Muscle layer of colon (tissue), 2 donors: ENCODE data around the gene DDX42.

ENCODE experiments used
- H3K27ac ChIP-seq: one replicate; pipeline ENCODE4 v1.7.0; 2013; ENCODE audit warnings: low read depth, mild to moderate bottlenecking, low read length, moderate library complexity
- H3K27me3 ChIP-seq, 2 donors: one replicate each; pipeline ENCODE4 v1.7.0; 2013; ENCODE audit warnings: low read length in 2 of 2, mild to moderate bottlenecking in 2 of 2; ENCODE audit not compliant: insufficient read depth in 2 of 2, control insufficient read depth in 1 of 2
- H3K36me3 ChIP-seq: one replicate; pipeline ENCODE4 v1.7.0; 2013; ENCODE audit warnings: mild to moderate bottlenecking, low read length; ENCODE audit not compliant: insufficient read depth
- H3K4me1 ChIP-seq: one replicate; pipeline ENCODE4 v1.7.0; 2013; ENCODE audit warnings: mild to moderate bottlenecking, low read length; ENCODE audit not compliant: insufficient read depth
- H3K4me3 ChIP-seq, 2 donors: one replicate each; pipeline ENCODE4 v1.7.0; 2013; ENCODE audit warnings: low read length in 2 of 2, low read depth in 1 of 2, mild to moderate bottlenecking in 1 of 2, moderate library complexity in 1 of 2
- H3K9ac ChIP-seq: one replicate; pipeline ENCODE4 v1.7.0; 2013; ENCODE audit warnings: low read length
- H3K9me3 ChIP-seq: one replicate; pipeline ENCODE4 v1.7.0; 2013; ENCODE audit warnings: mild to moderate bottlenecking, low read length
- donor health status: abdominal sarcoma.
- donor health status: Adenocarcinoma of cecum.

Gene DDX42

GRCh38 chr17:63760771-63761539 is 13.0 kb upstream of the DDX42 start:
- H3K4me1 ChIP-seq, result no peaks in the 10 kb centered on the region
- no peak overlapping the region for H3K9ac ChIP-seq
- no peak overlapping the region for H3K4me3 ChIP-seq
- H3K9me3 ChIP-seq, result no peaks in the 10 kb centered on the region
- no peaks in the 10 kb centered on the region for H3K27me3 ChIP-seq
- H3K27ac ChIP-seq, result no peak overlapping the region
- H3K36me3 ChIP-seq, result peaks cover 55% of the 10 kb centered on the region

- H3K9me3 ChIP-seq, result no peaks in the 10 kb centered on the region
Measured at GRCh38 chr17:63762161-63763078, 11.6 kb upstream of the DDX42 start.

GRCh38 chr17:63764716-63765115 is 9.3 kb upstream of the DDX42 start:
- no peaks in the 10 kb centered on the region for H3K9me3 ChIP-seq
- H3K9ac ChIP-seq, result no peak overlapping the region
- no peak overlapping the region for H3K27ac ChIP-seq
- peaks cover 44% of the 10 kb centered on the region for H3K36me3 ChIP-seq
- no peaks in the 10 kb centered on the region for H3K27me3 ChIP-seq
- H3K4me3 ChIP-seq, result no peak overlapping the region
- H3K4me1 ChIP-seq, result no peaks in the 10 kb centered on the region

More at GRCh38 chr17:63762161-63763078, 11.6 kb upstream of the DDX42 start:
- H3K9ac ChIP-seq, result no peak overlapping the region
- H3K4me3 ChIP-seq, result no peak overlapping the region
- H3K27me3 ChIP-seq, result no peaks in the 10 kb centered on the region
- H3K27ac ChIP-seq, result no peak overlapping the region
- H3K36me3 ChIP-seq, result peaks cover 42% of the 10 kb centered on the region
- H3K4me1 ChIP-seq, result no peaks in the 10 kb centered on the region

GRCh38 chr17:63766754-63767153 is 7.2 kb upstream of the DDX42 start:
- no peak overlapping the region for H3K9ac ChIP-seq
- H3K27me3 ChIP-seq, result no peaks in the 10 kb centered on the region
- peaks cover 33% of the 10 kb centered on the region for H3K36me3 ChIP-seq
- H3K4me1 ChIP-seq, result peaks cover 3% of the 10 kb centered on the region
- H3K4me3 ChIP-seq, result no peak overlapping the region
- H3K9me3 ChIP-seq, result no peaks in the 10 kb centered on the region
- no peak overlapping the region for H3K27ac ChIP-seq

GRCh38 chr17:63768433-63768832 is 5.5 kb upstream of the DDX42 start:
- H3K4me1 ChIP-seq, result peaks cover 14% of the 10 kb centered on the region
- no peaks in the 10 kb centered on the region for H3K9me3 ChIP-seq
- peaks cover 21% of the 10 kb centered on the region for H3K36me3 ChIP-seq
- no peaks in the 10 kb centered on the region for H3K27me3 ChIP-seq
- no peak overlapping the region for H3K27ac ChIP-seq
- H3K4me3 ChIP-seq, result no peak overlapping the region
- H3K9ac ChIP-seq, result no peak overlapping the region

GRCh38 chr17:63772801-63773271 is 1.1 kb upstream of the DDX42 start:
- peaks cover 12% of the 10 kb centered on the region for H3K36me3 ChIP-seq
- H3K4me1 ChIP-seq, result peaks cover 35% of the 10 kb centered on the region
- peak overlapping the region; percentile 93 for H3K27ac ChIP-seq
- H3K9me3 ChIP-seq, result no peaks in the 10 kb centered on the region
- peak overlapping the region; percentile 81 to 82 for H3K4me3 ChIP-seq
- peak overlapping the region; percentile 98 for H3K9ac ChIP-seq
- no peaks in the 10 kb centered on the region for H3K27me3 ChIP-seq

GRCh38 chr17:63773272-63774140 is 464 bp upstream of the DDX42 start, which contains the start of gene CCDC47:
Gene CCDC47 (minus strand): TSS chr17:63773597. CDS start chr17:63766175, 7,422 bp downstream.
- peak within 1 kb of the TSS; percentile 81 to 82 for H3K4me3 ChIP-seq
- H3K9ac ChIP-seq, result peak within 1 kb of the TSS; percentile 98
- H3K4me1 ChIP-seq, result peaks cover 35% of the 10 kb centered on the region
- H3K27ac ChIP-seq, result peak within 1 kb of the TSS; percentile 93
- H3K36me3 ChIP-seq, result peaks cover 5% of the 10 kb centered on the region
- H3K9me3 ChIP-seq, result no peaks in the 10 kb centered on the region
- H3K27me3 ChIP-seq, result no peaks in the 10 kb centered on the region

GRCh38 chr17:63774969-63775265 is 947 bp downstream of the DDX42 start:
- Histone ChIP-seq H3K36me3 (peaks cover 5% of the 10 kb centered on the region), H3K9me3 (no peaks in the 10 kb centered on the region), H3K27ac (peak overlapping the region; percentile 93), H3K27me3 (no peaks in the 10 kb centered on the region), H3K4me1 (peaks cover 35% of the 10 kb centered on the region), H3K9ac (peak overlapping the region; percentile 74), H3K4me3 (peak overlapping the region; percentile 69 to 81)

- Histone ChIP-seq H3K9me3 (no peaks in the 10 kb centered on the region), H3K36me3 (peaks cover 5% of the 10 kb centered on the region), H3K27me3 (no peaks in the 10 kb centered on the region), H3K9ac (peak overlapping the region; percentile 74), H3K4me1 (peaks cover 37% of the 10 kb centered on the region), H3K4me3 (peak overlapping the region; percentile 69 to 81), H3K27ac (peak overlapping the region; percentile 93)
Measured at GRCh38 chr17:63775420-63775819, 1.4 kb downstream of the DDX42 start.

- no peak overlapping the region for H3K9ac ChIP-seq
Measured at GRCh38 chr17:63780507-63780906, 6.5 kb downstream of the DDX42 start.

GRCh38 chr17:63780928-63781327 is 7.0 kb downstream of the DDX42 start:
- no peak overlapping the region for H3K4me3 ChIP-seq
- peaks cover 5% of the 10 kb centered on the region for H3K36me3 ChIP-seq
- H3K27me3 ChIP-seq, result no peaks in the 10 kb centered on the region
- no peak overlapping the region for H3K9ac ChIP-seq
- no peak overlapping the region for H3K27ac ChIP-seq
- peaks cover 16% of the 10 kb centered on the region for H3K4me1 ChIP-seq
- no peaks in the 10 kb centered on the region for H3K9me3 ChIP-seq

More at GRCh38 chr17:63780507-63780906, 6.5 kb downstream of the DDX42 start:
- no peaks in the 10 kb centered on the region for H3K9me3 ChIP-seq
- H3K36me3 ChIP-seq, result peaks cover 5% of the 10 kb centered on the region
- H3K27me3 ChIP-seq, result no peaks in the 10 kb centered on the region
- H3K4me1 ChIP-seq, result peaks cover 20% of the 10 kb centered on the region
- no peak overlapping the region for H3K27ac ChIP-seq
- H3K4me3 ChIP-seq, result no peak overlapping the region
